SU-DHL-6 (cell line): Measurements from ENCODE around the gene OBSCN.

Experiments used
- CTCF ChIP-seq: fragments of 200-600 bp; sonication (generic); IDR thresholded peaks from one replicate; pipeline ENCODE4 v1.5.1; 2017; ENCODE audit warnings: antibody characterized with exemption, mild to moderate bottlenecking, low read length, moderate library complexity; ENCODE audit not compliant: insufficient read depth, poor library complexity, severe bottlenecking
- EZH2phosphoT487 ChIP-seq: fragments of 200-600 bp; sonication (generic), shearing (Covaris generic); conservative IDR thresholded peaks from 2 replicates; pipeline ENCODE4 v1.6.1; 2018; ENCODE audit warnings: mild to moderate bottlenecking, antibody characterized with exemption, low read length, moderate library complexity, mixed read lengths

GRCh38 chr1:228277491-228278431 lies 69.9 kb downstream of the OBSCN start:
- TF ChIP-seq CTCF (no peak), EZH2phosphoT487 (no peak)
